ENCODE measurements around the gene ZGLP1.

- no peak for TF ChIP-seq EZH2phosphoT487 (IDR thresholded peaks at IDR 0.05; ENCODE audit: borderline replicate concordance)
- TF ChIP-seq CTCF (conservative IDR thresholded peaks at IDR 0.05; ENCODE audit: low read length): no peak
Observed at GRCh38 chr19:10317857-10318462, 8.3 kb upstream of the ZGLP1 start.

Data from Loucy (cell line).